NCI-H748 (cell line): ENCODE results near the gene PPEF2.
A peak's percentile ranks its signal among the peaks of the same experiment; 100 is the strongest.

Experiments
- DNase-seq: peaks from one replicate; lab custom pipeline; 2025; ENCODE audit not compliant: unreplicated experiment; lab: John Stamatoyannopoulos, UW

The PPEF2 gene

DNA sequence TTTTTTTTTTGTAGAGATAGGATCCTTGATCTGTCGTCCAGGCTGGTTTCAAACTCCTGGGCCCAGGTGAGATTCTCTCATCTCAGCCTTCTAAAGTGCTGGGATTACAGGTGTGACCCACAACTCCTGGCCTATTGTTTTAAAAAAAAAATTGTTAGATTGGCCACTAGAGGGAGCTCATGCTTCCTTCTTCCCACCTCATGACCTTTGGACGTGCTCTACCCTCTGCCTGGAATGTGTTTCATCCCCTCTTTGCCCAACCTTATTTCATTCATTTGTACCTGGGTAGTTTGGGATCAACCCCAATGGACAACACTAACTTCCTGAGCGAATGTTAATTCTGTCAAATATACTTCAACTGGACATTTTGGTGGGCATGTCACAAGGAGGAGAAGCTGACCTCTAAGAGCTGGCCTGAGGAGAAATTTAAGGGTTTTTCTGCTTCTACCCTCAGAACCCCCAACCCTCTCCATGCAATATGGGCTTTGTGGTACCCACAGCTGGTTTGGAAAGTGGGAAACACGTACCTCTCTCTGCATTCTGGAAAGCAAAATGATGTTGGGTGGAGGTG is 6.4 kb downstream of the PPEF2 start:
- peak; percentile 15 for DNase-seq

DNA sequence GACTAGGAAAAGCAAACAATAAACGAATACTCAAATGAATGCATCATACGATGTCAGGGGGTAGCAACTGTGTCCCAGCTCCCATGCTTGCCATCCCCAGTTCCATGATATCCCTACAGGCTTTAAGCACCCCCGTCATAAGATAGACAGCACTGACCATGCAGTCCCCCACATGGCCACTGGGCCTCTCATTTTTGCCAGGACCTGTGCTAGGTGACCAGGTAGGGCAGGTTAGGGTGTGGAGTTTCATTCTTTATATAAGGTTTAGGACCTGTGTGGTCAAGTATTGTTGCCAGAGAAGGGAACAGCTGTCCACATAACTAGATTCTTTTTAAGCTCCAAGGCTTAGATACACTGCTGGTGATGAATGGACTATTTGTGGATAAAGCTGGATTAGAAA is 9.7 kb downstream of the PPEF2 start:
- no peak for DNase-seq

DNA sequence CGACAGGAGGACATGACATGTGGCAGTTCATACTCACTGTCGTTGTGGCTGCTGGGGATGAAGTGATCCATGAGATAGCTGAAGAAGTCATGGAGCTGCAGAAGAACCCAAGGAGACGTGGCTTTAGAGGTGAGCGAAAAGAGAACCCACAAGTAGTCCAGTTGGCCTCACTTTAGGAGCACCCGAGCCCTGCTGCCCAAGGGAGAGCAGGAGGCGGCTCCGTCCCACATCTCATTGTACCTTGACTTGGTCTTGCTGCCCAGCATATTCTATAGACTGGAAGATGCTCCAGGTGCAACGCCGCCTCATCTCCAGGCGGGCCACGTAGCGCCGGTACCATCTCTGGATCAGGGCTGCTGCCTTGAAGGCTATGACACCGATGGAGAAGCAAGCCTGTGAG is 10.6 kb downstream of the PPEF2 start:
- DNase-seq = no peak

DNA sequence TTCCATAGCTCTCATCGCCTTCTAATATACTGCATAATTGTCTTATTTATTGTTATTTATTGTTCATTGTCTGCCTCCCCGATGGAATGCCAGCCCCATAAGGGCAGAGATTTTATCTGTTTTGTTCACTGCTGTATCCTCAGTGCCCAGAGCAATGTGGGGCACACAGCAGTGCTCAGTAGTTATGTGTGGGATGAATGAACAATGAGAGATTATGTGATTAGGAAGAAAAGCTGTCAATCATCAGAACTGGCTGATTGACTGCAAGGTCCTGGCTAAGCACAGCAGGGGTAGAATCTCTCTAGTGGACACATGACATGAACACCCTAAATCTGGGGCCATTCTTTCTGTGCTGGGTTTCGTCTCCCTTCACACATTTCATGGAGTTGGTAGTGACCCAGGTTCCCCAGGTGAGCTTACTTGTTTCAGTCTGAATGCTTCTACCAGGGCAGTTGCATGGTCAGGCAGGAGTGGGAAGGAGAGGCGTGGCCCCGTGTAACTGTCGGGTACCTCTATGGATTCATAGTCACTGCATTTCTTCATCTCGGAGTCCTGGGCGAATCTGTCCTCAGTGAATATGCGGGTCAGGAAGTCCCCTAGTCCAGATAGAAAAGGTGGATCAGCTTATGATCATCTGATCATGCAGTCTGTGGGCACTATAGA is 12.6 kb downstream of the PPEF2 start:
- no peak for DNase-seq

DNA sequence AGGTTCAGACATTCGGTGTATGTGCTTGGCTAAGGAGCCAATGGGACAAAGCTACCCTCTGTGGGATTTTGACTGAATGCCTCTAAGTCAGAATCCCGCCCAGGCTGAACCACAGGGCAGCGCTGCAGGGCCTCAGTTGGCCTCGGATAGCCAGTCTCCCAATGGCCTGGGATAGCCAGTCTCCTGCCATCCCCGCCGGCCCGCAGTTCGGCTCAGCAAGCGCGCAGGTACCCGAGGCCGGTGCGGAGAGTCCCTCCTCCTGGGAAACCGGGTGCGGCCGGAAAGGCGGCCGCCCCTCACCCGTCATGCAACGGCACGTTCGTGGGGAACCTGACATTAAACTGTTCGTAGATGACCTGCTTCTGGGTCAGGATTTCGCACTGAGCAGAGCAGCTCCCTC is 16.1 kb downstream of the PPEF2 start:
- no peak for DNase-seq

DNA sequence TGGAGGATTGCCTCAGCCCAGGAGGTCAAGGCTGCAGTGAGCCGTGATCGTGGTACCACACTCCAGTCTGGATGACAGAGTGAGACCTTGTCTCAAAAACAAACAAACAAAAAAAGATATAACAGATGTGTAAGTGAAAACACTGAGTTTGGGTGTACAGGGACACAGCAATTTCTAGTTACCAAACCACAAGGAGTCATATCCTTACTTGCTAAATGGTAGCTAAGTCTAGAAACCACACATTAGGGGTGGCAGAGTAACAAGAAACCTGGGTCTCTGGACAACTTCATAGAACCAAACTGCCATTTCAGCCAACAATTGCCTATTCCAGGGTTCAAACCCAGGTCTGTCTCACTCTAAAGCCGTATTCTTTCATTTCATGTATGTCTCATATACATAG is 20.8 kb downstream of the PPEF2 start:
- DNase-seq = no peak

DNA sequence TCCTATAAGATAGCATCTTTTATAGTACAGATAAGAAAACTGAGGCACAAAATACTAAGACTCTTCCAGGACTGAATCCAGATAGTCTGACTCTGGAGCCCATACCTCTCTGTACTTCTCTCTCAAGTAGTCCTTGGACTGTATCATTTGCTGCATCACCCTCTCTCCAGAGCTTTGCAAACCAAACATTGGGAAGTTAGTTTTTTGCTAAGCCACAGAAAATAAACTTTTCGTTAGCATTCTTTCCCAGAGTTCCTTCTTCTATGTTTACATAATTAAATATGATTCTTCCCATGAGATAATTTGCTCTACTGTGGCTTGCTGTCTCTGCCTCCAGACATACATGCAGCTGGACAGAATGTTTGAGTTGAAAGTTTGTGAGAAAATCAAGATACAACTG is 22.0 kb downstream of the PPEF2 start:
- no peak for DNase-seq

DNA sequence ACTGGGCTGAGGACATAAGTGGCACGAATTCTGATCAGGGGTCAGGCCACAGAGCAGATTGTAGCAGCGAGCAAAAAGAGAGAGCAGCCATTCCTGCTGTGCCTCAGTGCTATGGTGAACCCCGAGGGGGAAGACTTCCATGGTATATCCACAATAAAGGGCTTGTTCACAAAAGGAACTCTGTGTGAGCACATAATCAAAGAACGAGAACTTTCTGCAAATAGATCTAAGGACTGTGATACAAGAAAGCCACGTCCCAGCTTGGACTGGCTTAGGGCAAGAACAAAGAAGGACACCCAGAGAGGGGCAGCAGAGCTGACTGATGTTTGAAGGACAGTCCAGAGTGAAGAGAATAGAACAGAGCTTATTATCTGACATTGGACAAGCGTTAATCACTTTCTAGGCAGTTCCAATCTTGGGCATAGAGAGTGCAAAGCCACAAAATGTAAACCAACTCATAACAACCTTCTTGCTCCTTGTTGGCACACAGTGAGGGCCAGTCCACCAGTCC is 24.0 kb downstream of the PPEF2 start:
- DNase-seq = no peak

DNA sequence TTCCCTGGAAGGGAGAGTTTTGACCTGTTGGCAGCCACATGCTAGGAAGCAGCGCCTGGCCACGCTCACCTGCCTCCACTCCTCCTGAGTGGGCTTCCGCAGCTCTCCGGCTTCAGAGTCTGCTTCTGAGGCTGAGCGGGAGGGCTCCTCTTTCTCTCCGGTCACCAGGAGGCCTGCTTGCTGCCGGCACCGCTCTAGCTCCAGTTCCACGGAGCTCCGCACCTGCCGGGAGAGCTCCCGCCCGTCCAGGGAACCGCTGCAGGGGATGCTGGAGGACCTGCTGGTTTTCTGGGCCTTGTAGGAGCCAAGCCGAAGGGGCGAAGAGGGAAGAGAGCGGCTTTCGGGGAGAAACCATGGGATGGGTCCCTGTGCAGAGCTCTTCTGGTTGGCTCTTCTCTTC is 26.0 kb downstream of the PPEF2 start:
- DNase-seq = no peak

DNA sequence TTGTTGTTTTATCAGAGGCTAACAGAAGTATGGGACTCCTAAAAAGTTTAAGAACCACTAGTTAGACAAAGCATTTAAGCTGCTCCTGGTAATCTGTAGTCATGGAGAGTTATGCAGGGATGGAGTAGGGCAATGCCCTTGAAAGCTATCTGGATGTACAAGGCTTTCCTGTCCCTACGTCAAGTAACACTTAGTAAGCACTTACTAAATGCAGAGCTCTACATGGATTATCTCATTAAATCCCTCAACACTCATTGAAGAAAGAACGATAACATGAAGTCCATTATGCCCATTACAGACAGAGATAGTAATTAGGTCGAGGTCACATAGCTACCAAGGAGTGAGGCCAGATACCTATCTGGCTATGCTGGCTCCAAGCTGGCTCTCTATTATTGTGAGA is 33.2 kb downstream of the PPEF2 start:
- DNase-seq = no peak

DNA sequence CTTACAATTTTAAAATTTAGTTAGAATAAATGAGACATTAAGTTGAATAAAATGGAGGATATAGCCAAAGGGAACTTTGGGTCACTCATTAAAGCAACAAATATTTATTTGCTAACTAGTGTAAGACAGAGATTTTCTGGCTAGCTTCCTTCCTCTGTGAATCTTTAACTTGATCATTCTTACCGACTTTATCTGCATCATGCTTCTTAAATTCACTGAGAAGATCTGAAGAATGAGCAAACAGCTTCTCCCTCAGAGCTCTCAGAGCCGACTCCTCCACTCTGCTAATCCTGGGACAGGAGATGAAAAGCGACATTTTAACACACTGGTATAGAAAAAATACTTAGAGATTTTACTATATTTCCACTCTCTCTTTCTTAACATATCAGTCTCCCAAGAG is 35.1 kb downstream of the PPEF2 start:
- no peak for DNase-seq

DNA sequence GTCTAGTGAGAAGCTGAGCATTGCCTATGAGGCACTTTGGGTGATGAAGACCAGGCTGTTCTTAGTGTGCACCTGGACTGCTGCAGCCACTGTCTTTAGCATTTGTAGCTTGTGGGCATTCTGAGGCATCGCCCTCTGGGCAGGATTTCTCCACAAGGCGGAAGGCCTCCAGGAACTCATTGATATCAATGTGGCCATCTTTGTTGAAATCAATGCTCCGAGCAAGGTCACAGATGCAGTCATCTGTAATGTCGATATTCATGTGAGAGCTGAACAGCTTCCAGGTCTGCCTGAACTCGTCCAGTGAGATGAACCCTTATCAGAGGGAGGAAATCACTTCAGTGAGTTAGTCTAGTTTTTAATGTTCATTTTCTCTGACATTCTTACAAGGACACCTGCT is 41.6 kb downstream of the PPEF2 start:
- DNase-seq = no peak

DNA sequence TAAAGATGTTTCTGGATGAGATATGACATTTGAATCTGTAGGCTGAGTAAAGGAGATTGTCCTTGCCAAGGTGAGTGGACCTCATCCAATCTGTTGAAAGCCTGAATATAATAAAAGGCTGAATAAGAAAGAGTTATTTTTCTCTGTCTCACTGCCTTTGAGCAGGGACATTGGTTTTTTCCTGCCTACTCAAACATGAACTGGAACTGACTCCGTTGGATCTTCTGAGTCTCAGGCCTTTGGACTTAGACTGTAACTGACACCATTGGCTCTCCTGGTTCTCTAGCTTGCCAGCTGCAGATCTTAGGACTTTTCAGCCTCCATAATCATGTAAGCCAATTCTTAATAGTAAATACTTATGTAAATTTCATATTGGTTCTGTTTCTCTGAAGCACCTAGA is 43.5 kb downstream of the PPEF2 start:
- DNase-seq = no peak

DNA sequence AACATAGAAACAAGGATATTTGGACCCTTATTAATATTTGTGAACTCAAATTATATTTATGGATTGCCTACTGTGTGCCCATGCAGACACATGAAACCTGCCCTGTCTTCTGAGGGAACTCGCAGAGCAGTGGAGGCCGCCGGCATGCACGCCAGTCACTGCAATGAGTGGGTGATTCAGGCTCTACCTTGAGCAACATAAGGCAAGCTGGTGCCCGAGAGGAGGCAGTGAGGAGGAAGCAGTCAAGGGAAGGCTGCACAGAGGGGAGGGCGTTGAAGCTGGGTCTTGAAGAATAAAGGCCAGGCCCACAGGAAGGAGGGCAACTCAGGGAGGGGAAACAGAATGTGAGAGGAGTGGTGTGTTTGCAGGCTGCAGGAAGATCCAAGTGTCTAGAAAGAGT is 52.8 kb downstream of the PPEF2 start:
- DNase-seq = no peak

DNA sequence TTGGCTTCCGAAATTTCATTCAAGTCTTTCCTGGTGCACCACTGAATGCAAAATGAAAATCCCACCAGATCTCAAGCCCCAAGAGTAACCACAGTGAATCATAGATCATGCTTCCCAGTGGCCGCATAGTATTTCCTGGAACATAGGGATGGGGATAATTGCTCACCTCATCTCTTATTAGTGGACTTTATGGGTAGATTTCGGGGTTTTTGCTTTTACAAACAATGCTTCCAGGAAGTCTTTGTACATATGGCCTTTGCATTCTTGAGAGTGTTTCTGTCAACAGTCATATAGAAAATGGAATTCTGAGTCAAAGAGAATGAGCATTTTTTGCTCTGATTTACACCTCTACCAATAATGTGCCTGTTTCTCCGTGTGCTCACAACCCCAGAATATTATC is 53.4 kb downstream of the PPEF2 start:
- DNase-seq = no peak

DNA sequence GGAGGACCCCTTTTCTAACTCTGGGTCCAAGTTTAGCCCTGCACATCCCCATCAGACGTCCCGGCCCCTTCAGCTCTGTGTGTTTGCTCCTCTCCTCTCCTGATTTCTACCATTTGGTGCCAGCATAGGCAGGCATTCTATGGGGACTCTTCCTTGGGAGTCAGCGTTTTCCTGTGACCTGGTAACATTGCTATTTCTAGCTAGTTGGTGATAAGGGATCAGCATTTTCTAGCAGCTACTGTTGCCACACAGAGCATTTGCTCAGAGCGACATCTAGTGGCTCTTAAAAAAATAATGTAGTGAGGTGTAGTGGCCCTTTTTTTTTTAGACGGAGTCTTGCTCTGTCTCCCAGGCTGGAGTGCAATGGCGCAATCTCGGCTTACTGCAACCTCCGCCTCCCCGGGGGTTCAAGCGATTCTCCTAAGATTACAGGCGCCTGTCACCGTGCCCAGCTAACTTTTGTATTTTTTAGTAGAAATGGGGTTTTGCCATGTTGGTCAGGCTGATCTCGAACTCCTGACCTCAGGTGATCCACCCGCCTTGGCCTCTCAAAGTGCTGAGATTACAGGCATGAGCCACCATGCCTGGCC is 54.0 kb downstream of the PPEF2 start:
- DNase-seq = peak; percentile 73

DNA sequence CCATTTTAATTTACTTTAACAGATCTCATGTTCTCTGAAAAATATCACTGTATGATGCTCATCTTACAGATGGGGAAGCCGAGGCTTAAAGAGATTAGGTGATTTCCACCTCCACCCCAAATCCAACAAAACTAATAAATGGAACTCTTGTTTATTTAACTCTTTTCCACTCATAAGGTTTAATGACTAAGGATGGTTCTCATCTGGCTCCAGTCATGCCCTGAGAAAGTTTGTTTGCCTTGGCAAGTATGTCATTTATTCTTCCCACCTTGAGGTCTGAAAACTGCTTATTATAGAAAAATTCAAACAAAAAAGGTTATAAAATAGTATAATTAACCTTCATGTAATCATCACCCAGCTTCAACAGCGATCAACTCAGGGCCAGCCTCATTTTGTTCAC is 56.3 kb downstream of the PPEF2 start:
- DNase-seq = peak; percentile 19

DNA sequence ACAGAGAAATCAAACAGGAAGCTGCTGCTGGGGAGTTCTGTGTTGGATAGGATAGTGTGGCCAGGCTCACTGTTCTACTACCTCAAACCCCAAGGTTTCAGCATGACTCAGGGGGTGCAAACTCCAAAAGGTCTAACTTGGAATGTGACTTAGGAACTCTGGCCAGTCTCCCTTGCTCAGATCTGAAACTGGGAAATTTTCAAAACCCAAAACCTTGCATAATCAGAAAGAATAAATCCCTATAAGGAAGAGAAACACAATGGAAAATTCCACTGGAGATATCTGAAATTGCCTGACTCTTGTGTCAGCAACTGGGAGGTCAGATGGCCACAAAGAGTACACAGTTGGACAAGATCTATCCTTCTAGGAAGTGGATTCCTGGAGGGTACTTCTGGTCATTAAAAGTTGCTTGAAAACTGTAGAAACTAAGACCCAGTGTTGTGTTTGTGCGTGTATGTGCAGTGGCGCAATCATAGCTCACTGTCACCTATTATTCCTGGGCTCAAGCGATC is 58.0 kb downstream of the PPEF2 start:
- DNase-seq = no peak

DNA sequence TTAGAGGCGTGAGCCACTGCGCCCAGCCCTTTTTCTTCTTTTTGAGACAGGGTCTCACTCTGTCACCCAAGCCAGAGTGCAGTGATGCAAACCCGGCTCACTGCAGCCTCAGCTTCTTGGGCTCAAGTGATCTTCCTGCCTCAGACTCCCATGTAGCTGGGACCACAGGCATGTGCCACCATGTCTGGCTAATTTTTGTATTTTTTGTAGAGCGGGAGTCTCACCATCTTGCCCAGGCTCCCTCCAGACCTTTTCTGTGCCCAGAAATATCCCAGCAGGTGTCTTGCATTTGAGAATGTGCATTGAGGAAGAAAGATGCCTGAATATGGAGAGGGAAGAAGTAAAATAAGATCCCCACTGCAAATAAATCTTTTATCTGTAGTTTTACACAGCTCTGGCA is 58.7 kb downstream of the PPEF2 start:
- no peak for DNase-seq

DNA sequence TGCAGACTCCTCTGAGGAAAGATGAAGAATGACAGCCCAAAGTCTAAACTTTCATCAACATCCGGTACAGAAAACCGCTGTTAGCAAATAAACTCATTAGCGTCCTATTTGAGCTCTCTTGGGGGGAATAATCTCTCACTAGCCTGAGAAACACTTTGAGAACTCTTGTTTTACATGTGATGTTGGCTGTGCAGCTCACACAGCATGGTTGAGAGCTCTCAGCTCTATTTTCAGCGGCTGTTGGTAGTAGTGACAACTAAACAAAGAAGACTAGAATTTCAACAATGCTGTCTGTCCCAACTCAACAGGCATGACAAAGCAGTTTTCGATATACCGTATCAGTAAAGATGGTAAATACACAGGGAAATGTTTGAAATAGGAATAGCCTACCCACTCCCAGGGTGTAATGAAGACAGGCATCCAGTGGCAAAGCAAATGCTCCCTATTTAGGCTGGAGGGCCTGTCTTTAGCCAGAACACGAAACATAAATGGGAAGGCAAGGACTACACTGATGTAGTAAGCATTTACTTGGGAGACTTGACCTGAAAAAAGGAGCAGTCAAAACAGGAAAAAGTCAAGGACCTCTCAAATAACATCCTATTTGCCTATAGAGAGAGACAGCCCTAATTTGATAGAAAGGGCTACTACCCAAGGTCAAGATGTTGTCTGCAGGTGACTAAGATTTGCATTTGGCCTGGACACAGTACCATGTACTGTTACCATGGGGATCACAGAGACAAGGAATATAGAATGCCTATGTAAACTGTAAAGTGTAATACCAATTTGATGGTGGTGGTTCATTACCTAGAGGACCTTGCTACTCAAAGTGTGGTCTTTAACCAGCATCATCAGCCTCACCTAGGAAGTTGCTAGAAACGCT is 60.4 kb downstream of the PPEF2 start:
- no peak for DNase-seq

DNA sequence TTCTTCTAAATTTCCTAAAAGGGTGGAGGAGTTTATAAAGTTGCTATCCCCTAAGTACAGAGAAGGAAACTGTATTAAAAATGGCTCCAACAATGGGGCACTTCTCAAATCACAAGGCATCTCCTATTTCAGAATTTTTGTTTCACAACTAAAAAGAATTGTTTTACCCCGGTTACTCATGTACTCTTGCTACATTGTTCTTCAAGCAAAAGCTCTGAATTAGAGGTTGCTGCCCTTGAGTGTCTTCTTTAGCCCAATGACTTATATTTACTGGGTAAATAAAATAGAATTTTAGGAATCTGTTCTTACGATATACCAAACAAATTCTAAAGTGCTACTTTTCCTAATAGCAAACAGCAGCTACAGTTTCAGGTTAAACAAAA is 67.5 kb downstream of the PPEF2 start:
- DNase-seq = no peak
